K562 (cell line): ENCODE results near the gene PINK1. TPM values are rescaled to one million over a fixed set of nuclear protein-coding genes. Genes with fewer than 3 reads are reported as not detected.

ENCODE experiments used
- ATAC-seq: fragments of 200-7000 bp; cut with Tn5 transposase; 3 replicates; pipeline ENCODE4 v1.9.1; 2020; ENCODE audit warnings: moderate library complexity
- BruUV-seq: library from RNA; stranded (reverse); fragments of 400-500 nt; replicated peaks from 2 replicates; lab custom pipeline; 2021; lab: Mats Ljungman, UMichigan
- CTCF ChIA-PET: fragments of 300-600 bp; formaldehyde crosslinking; extraction: SDS; loops from one replicate; lab custom pipeline; 2021; ENCODE audit warnings: low intra/inter-chr PET ratio; lab: Yijun Ruan, JAX
- POLR2A ChIA-PET: fragments of 300-600, 350-650 bp; sonication (Branson Sonifier 250); formaldehyde crosslinking; extraction: SDS; loops from one replicate; lab custom pipeline; 2021; ENCODE audit warnings: antibody characterized with exemption, inconsistent platforms; lab: Yijun Ruan, JAX
- DNase-seq, 4 experiments: peaks; one replicate each; pipeline versions ENCODE4 v3.0.0 to v3.0.0-alpha.2; 2011 to 2018; ENCODE audit warnings: low spot score in 3 of 4, mixed read lengths in 3 of 4; ENCODE audit errors: extremely low read depth in 1 of 4
- FAIRE-seq: peaks from 2 replicates; lab custom pipeline; 2011; peaks lifted over from hg19 to GRCh38; lab: Jason Lieb, UNC
- H2AFZ ChIP-seq: 2 replicates; pipeline ENCODE4 v1.6.0; 2011; ENCODE audit warnings: low read depth, low read length, control low read depth, inconsistent platforms
- H3K27ac ChIP-seq: fragments of 200-600 bp; 3 replicates; pipeline ENCODE4 v1.8.0; 2011; ENCODE audit warnings: low read depth, mild to moderate bottlenecking, control low read depth, inconsistent platforms, low read length, moderate library complexity, mixed read lengths; ENCODE audit errors: extremely low read depth
- H3K27me3 ChIP-seq, 2 experiments: fragments of 300-600 bp in 1 of 2; 2 replicates in 1 of 2; 3 replicates in 1 of 2; pipeline versions ENCODE4 v1.6.0 to v1.8.0; 2011; ENCODE audit warnings: inconsistent platforms in 2 of 2, low read length in 2 of 2, mild to moderate bottlenecking in 1 of 2, mixed read lengths in 1 of 2, moderate library complexity in 1 of 2; ENCODE audit not compliant: control insufficient read depth in 2 of 2, insufficient read depth in 2 of 2
- H3K36me3 ChIP-seq: fragments of 300-600 bp; 3 replicates; pipeline ENCODE4 v1.8.0; 2011; ENCODE audit warnings: mild to moderate bottlenecking, low read length, inconsistent platforms; ENCODE audit not compliant: control insufficient read depth, insufficient read depth
- H3K4me1 ChIP-seq, 2 experiments: fragments of 200-600 bp in 1 of 2; replicated peaks in 1 of 2; 2 replicates in 1 of 2; 3 replicates in 1 of 2; pipeline versions ENCODE4 v1.5.1 to v1.8.0; 2011; ENCODE audit warnings: inconsistent platforms in 2 of 2, low read length in 2 of 2, mild to moderate bottlenecking in 1 of 2, mixed read lengths in 1 of 2, moderate library complexity in 1 of 2; ENCODE audit not compliant: control insufficient read depth in 2 of 2, insufficient read depth in 2 of 2
- H3K4me2 ChIP-seq: 2 replicates; pipeline ENCODE4 v1.6.1; 2011; ENCODE audit warnings: low read length, control low read depth, inconsistent platforms, mixed read lengths; ENCODE audit not compliant: insufficient read depth
- H3K4me3 ChIP-seq: fragments of 200-600 bp; sonication (generic), shearing (Covaris generic); 2 replicates; pipeline ENCODE4 v1.5.1; 2016; ENCODE audit warnings: control low read depth, inconsistent platforms
- H3K79me2 ChIP-seq: fragments of 200-600 bp; 3 replicates; pipeline ENCODE4 v1.8.0; 2011; ENCODE audit warnings: low read length, inconsistent platforms; ENCODE audit not compliant: control insufficient read depth, insufficient read depth
- H3K9ac ChIP-seq, 2 experiments: 2 replicates each; pipeline versions ENCODE4 v1.6.0 to v1.6.1; 2011; ENCODE audit warnings: low read depth in 2 of 2, low read length in 2 of 2, control low read depth in 1 of 2, inconsistent platforms in 1 of 2, mild to moderate bottlenecking in 1 of 2, mixed read lengths in 1 of 2; ENCODE audit not compliant: insufficient read depth in 1 of 2
- H3K9me1 ChIP-seq: one replicate; pipeline ENCODE4 v1.6.0; 2011; ENCODE audit warnings: inconsistent platforms, mild to moderate bottlenecking, low read length, moderate library complexity; ENCODE audit not compliant: control insufficient read depth, insufficient read depth
- H3K9me3 ChIP-seq: replicated peaks from 2 replicates; pipeline ENCODE4 v1.5.1; 2011; ENCODE audit warnings: low read depth, low read length, inconsistent platforms; ENCODE audit not compliant: control insufficient read depth, insufficient read depth
- H4K20me1 ChIP-seq: replicated peaks from 2 replicates; pipeline ENCODE4 v1.6.1; 2011; ENCODE audit warnings: low read length, inconsistent platforms, mixed read lengths; ENCODE audit not compliant: control insufficient read depth, insufficient read depth
- CBX1 ChIP-seq: sonication (generic); IDR thresholded peaks from 2 replicates; pipeline ENCODE4 v1.6.1; 2016; ENCODE audit warnings: antibody characterized with exemption, low read depth, mild to moderate bottlenecking
- CREB1 ChIP-seq, 2 experiments: sonication (generic) in 1 of 2; formaldehyde crosslinking in 1 of 2; IDR thresholded peaks; 2 replicates each; pipeline versions ENCODE4 v1.6.1 to v1.8.0; 2012 to 2022; ENCODE audit warnings: inconsistent platforms in 1 of 2, mild to moderate bottlenecking in 1 of 2, missing genetic modification reagents in 1 of 2, moderate library complexity in 1 of 2
- ESRRB ChIP-seq: fragments of 250-450 bp; sonication (Bioruptor Pico); IDR thresholded peaks from 2 replicates; pipeline ENCODE4 v1.5.0; 2020; ENCODE audit warnings: mild to moderate bottlenecking, moderate library complexity, borderline replicate concordance
- ETV6 ChIP-seq, 3 experiments: fragments of 150-350 bp in 1 of 3; sonication (generic) in 1 of 3; formaldehyde crosslinking in 1 of 3; IDR thresholded peaks; 2 replicates each; pipeline versions ENCODE4 v1.6.1 to v1.8.0; 2014 to 2022; ENCODE audit warnings: borderline replicate concordance in 2 of 3, low read depth in 2 of 3, antibody characterized with exemption in 1 of 3, low read length in 1 of 3, mild to moderate bottlenecking in 1 of 3, missing genetic modification reagents in 1 of 3
- HNRNPH1 ChIP-seq: fragments of 200-400 bp; formaldehyde crosslinking; optimal IDR thresholded peaks from 2 replicates; pipeline ENCODE3; 2017; ENCODE audit warnings: low read depth, mild to moderate bottlenecking, low read length, moderate library complexity
- PHB ChIP-seq: fragments of 250-450 bp; sonication (Bioruptor Pico); IDR thresholded peaks from 2 replicates; pipeline ENCODE4 v1.5.0; 2021
- TFE3 ChIP-seq: fragments of 450-650 bp; formaldehyde crosslinking; IDR thresholded peaks from 2 replicates; pipeline ENCODE4 v1.4.0; 2020; ENCODE audit warnings: mild to moderate bottlenecking, mixed read lengths
- ZC3H4 ChIP-seq: sonication (generic); formaldehyde crosslinking; IDR thresholded peaks from 2 replicates; pipeline ENCODE4 v1.9.0; 2021; ENCODE audit warnings: missing genetic modification reagents, borderline replicate concordance
- WGBS: fragments of 100-300 bp; shearing (Covaris generic); methylation state at CpG from one replicate; pipeline ENCODE4 v1.1.6; 2016; ENCODE audit warnings: low coverage, mixed read lengths; ENCODE audit not compliant: insufficient coverage; ENCODE audit errors: missing lambda C conversion rate; 5-methylcytosine and 5-hydroxymethylcytosine counted together
- in situ Hi-C: fragments of 300-500 bp; cut with MboI; formaldehyde crosslinking; loops from 4 replicates; pipeline ENCODE4 v1.15.0; 2018; ENCODE audit warnings: inconsistent platforms, mixed read lengths
- intact Hi-C: fragments of 100-400 bp; cut with micrococcal nuclease; formaldehyde crosslinking; loops from 2 replicates; pipeline ENCODE4 v1.14.2; 2022
- polyA plus RNA-seq, 8 experiments: library from polyadenylated mRNA; depleted of rRNA in 4 of 8; stranded (reverse) in 5 of 8; unstranded in 3 of 8; fragments of >200 nt; fragmentation: Nextera tagmentation in 2 of 8; fragmentation: Illumina TruSeq in 1 of 8; extraction: Ambion mirVana in 2 of 8; extraction: Trizol in 1 of 8; gene quantifications; 2 replicates each; pipeline versions ENCODE4 v1.2.1 to v1.2.3, GENCODE V29; 2011 to 2014; ENCODE audit warnings: inconsistent platforms in 1 of 8, missing spikeins in 1 of 8
- total RNA-seq, 7 experiments: library from RNA; depleted of rRNA in 6 of 7; stranded (reverse); fragments of >200 nt in 6 of 7; fragmentation: Illumina TruSeq in 2 of 7; extraction: Trizol in 2 of 7; gene quantifications; 2 replicates each; pipeline versions ENCODE4 v1.2.1 to v1.2.3, GENCODE V29; 2011 to 2021; ENCODE audit warnings: low replicate concordance in 1 of 7
- TF ChIP-seq, protein P1 (sequence below): fragments of 250-450 bp; sonication (Bioruptor Pico); IDR thresholded peaks from 2 replicates; pipeline ENCODE4 v1.8.0; 2021; ENCODE audit warnings: moderate library complexity, mild to moderate bottlenecking, inconsistent platforms
- TF ChIP-seq, protein P2 (sequence below), 2 experiments: fragments of 250-450 bp in 1 of 2; fragments of 450-650 bp in 1 of 2; sonication (Bioruptor Pico) in 1 of 2; IDR thresholded peaks; 2 replicates each; pipeline versions ENCODE4 v1.6.1 to v1.8.0; 2016 to 2021; ENCODE audit warnings: mild to moderate bottlenecking in 2 of 2, moderate library complexity in 2 of 2, missing compliant biosample characterization in 1 of 2, missing genetic modification characterization in 1 of 2

The PINK1 gene
- total and polyA plus RNA-seq, 9 of the 15 experiments (the other 6 are each of a cell fraction or from before 2014, with no cell fraction given) = 1.5 to 11.3 (median 6.8) TPM

DNA sequence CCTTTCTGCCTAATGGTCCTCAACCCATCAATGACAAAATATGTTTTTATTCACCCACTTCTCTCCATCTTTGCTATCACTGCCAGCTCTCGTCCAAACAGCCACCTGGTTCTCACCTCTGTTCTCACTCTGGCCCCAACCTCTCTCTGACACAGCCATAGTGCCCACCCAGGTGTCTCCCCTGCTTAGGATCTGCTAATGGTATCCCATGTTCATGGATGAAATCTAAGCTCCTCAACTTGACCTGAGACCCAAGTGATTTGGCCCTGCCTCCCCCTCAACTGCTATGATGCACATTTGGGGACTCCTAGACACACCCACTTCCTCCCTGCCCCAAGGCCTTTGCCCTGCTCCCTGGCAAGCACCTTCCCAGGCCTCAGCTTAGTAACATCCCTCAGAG is 58.6 kb downstream of the PINK1 start:
- H3K27ac ChIP-seq = no peak overlapping the region
- H3K9me1 ChIP-seq = no peaks in the 10 kb centered on the region
- FAIRE-seq (no peak), ATAC-seq (no peak), DNase-seq (no peak)
- H3K36me3 ChIP-seq = no peaks in the 10 kb centered on the region
- CTCF ChIA-PET = interaction anchor here (1.0 kb wide), 1 partner anchor 18 kb away, joined by 3 read pairs; no protein-coding TSS in a partner anchor
- no peak for TF ChIP-seq ETV6 (IDR thresholded peaks at IDR 0.05; ENCODE audit: borderline replicate concordance in 1 of 2, low read depth in 2 of 2, low read length in 1 of 2)
- no peak for TF ChIP-seq ETV6 (CRISPR knock-in tag; IDR thresholded peaks at IDR 0.05; ENCODE audit: borderline replicate concordance)
- TF ChIP-seq, protein P1, sequence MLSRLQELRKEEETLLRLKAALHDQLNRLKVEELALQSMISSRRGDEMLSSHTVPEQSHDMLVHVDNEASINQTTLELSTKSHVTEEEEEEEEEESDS = no peak
- TF ChIP-seq HNRNPH1 = no peak
- no peak for TF ChIP-seq ESRRB (CRISPR knock-in tag)
- TF ChIP-seq PHB (CRISPR knock-in tag) = no peak
- no peak for TF ChIP-seq CBX1
- TF ChIP-seq CREB1 (IDR thresholded peaks at IDR 0.05) = no peak
- no peak for TF ChIP-seq CREB1 (CRISPR knock-in tag; IDR thresholded peaks at IDR 0.05)
- TF ChIP-seq ZC3H4 (CRISPR knock-in tag) = no peak
- TF ChIP-seq TFE3 = no peak
- TF ChIP-seq, protein P2, sequence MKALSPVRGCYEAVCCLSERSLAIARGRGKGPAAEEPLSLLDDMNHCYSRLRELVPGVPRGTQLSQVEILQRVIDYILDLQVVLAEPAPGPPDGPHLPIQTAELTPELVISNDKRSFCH (CRISPR knock-in tag; IDR thresholded peaks at IDR 0.05) = no peak
- TF ChIP-seq, protein P2 (tag; IDR thresholded peaks at IDR 0.05) = no peak
- POLR2A ChIA-PET = interaction anchor here (0.6 to 1.0 kb wide), 2 partner anchors 16 to 76 kb away, joined by 3 read pairs; no protein-coding TSS in a partner anchor
- H4K20me1 ChIP-seq = 0 out of 2 replicates have a peak, but pooled peaks cover 2% of the 10 kb centered on the region
- no peaks in the 10 kb centered on the region for H3K9me3 ChIP-seq
- H3K79me2 ChIP-seq = no peaks in the 10 kb centered on the region
- 0% methylated on average over 1 of the region's 1 CpG for WGBS
- peaks cover under 1 to 17% of the 10 kb centered on the region in 2 experiments; a peak in 3 of 5 replicates for H3K4me1 ChIP-seq
- H2AFZ ChIP-seq = no peak overlapping the region
- H3K4me2 ChIP-seq = no peak overlapping the region
- H3K27me3 ChIP-seq = peaks cover 17 to 69% of the 10 kb centered on the region in 2 experiments
- in situ Hi-C loops (no loop called here), intact Hi-C loops (loop anchor here (10.0 kb wide), 1 partner anchor 203 kb away; no protein-coding TSS in a partner anchor)
- H3K4me3 ChIP-seq = no peak overlapping the region
- H3K9ac ChIP-seq = no peak overlapping the region
- no TSS peak for BruUV-seq
